SK-N-SH (cell line): ENCODE measurements around the gene COL3A1. TPM values are rescaled to one million over a fixed set of nuclear protein-coding genes. Genes with fewer than 3 reads are reported as not detected.

Experiments
- CTCF ChIA-PET: fragments of 300-600, 350-600 bp; formaldehyde crosslinking; extraction: SDS; loops from one replicate; lab custom pipeline; 2021; lab: Yijun Ruan, JAX
- POLR2A ChIA-PET: fragments of 350-600 bp; sonication (Branson Sonifier 250); formaldehyde crosslinking; extraction: SDS; loops from one replicate; lab custom pipeline; 2020; ENCODE audit warnings: antibody characterized with exemption, inconsistent platforms; lab: Yijun Ruan, JAX
- DNase-seq: peaks from one replicate; pipeline ENCODE4 v3.0.0; 2012
- H2AFZ ChIP-seq: fragments of 200-600 bp; sonication (generic); 2 replicates; pipeline ENCODE4 v1.8.1; 2016; ENCODE audit warnings: antibody characterized with exemption, mild to moderate bottlenecking, low read depth
- H3F3A ChIP-seq: fragments of 200-600 bp; sonication (generic); replicated peaks from 2 replicates; pipeline ENCODE3; 2016; ENCODE audit warnings: antibody characterized with exemption, mild to moderate bottlenecking; ENCODE audit not compliant: insufficient read depth
- H3K27ac ChIP-seq, 2 experiments: fragments of 200-500 bp in 1 of 2; fragments of 200-600 bp in 1 of 2; sonication (Bioruptor generic) in 1 of 2; sonication (generic), shearing (Covaris generic) in 1 of 2; 2 replicates each; pipeline versions ENCODE4 v1.5.1 to v1.6.1; 2014 to 2016; ENCODE audit warnings: low read depth in 2 of 2, inconsistent platforms in 1 of 2, low read length in 1 of 2, mild to moderate bottlenecking in 1 of 2, mixed read lengths in 1 of 2
- H3K27me3 ChIP-seq: fragments of 200-600 bp; sonication (generic), shearing (Covaris generic); 2 replicates; pipeline ENCODE4 v1.6.1; 2016; ENCODE audit warnings: mixed run types; ENCODE audit not compliant: insufficient read depth
- H3K36me3 ChIP-seq, 2 experiments: fragments of 200-500 bp in 1 of 2; fragments of 200-600 bp in 1 of 2; sonication (Bioruptor generic) in 1 of 2; sonication (generic) in 1 of 2; replicated peaks in 1 of 2; 2 replicates each; pipeline versions ENCODE3 to v1.5.1; 2014 to 2016; ENCODE audit warnings: low read length in 1 of 2, mild to moderate bottlenecking in 1 of 2; ENCODE audit not compliant: insufficient read depth in 2 of 2, control insufficient read depth in 1 of 2
- H3K4me1 ChIP-seq, 2 experiments: fragments of 200-500 bp in 1 of 2; fragments of 200-600 bp in 1 of 2; sonication (Bioruptor generic) in 1 of 2; sonication (generic), shearing (Covaris generic) in 1 of 2; 2 replicates each; pipeline versions ENCODE4 v1.5.1 to v1.6.1; 2014 to 2016; ENCODE audit warnings: low read depth in 1 of 2, low read length in 1 of 2, mixed run types in 1 of 2; ENCODE audit not compliant: insufficient read depth in 2 of 2, control insufficient read depth in 1 of 2
- H3K4me2 ChIP-seq: fragments of 200-600 bp; sonication (generic), shearing (Covaris generic); 2 replicates; pipeline ENCODE4 v1.6.1; 2017; ENCODE audit warnings: mixed run types
- H3K4me3 ChIP-seq, 2 experiments: fragments of 200-500 bp in 1 of 2; fragments of 200-600 bp in 1 of 2; sonication (Bioruptor generic) in 1 of 2; sonication (generic), shearing (Covaris generic) in 1 of 2; 2 replicates each; pipeline versions ENCODE4 v1.5.1 to v1.8.1; 2014 to 2016; ENCODE audit warnings: low read depth in 2 of 2, inconsistent platforms in 1 of 2, low read length in 1 of 2, mild to moderate bottlenecking in 1 of 2, mixed read lengths in 1 of 2, moderate library complexity in 1 of 2
- H3K79me2 ChIP-seq: fragments of 200-600 bp; sonication (generic); 2 replicates; pipeline ENCODE4 v1.8.1; 2017; ENCODE audit warnings: mild to moderate bottlenecking; ENCODE audit not compliant: insufficient read depth
- H3K9ac ChIP-seq: fragments of 200-600 bp; sonication (generic); 2 replicates; pipeline ENCODE4 v1.6.1; 2017; ENCODE audit warnings: mixed run types
- H3K9me2 ChIP-seq: fragments of 200-600 bp; sonication (generic); 2 replicates; pipeline ENCODE4 v1.6.1; 2017; ENCODE audit warnings: mixed run types
- H3K9me3 ChIP-seq: fragments of 200-600 bp; sonication (generic); 2 replicates; pipeline ENCODE4 v1.6.1; 2017; ENCODE audit warnings: mixed run types, mild to moderate bottlenecking, moderate library complexity
- H4K20me1 ChIP-seq: fragments of 200-600 bp; sonication (generic); 2 replicates; pipeline ENCODE4 v1.6.1; 2017; ENCODE audit warnings: mild to moderate bottlenecking, mixed run types; ENCODE audit not compliant: insufficient read depth
- EZH2phosphoT487 ChIP-seq: fragments of 200-600 bp; sonication (generic); IDR thresholded peaks from 2 replicates; pipeline ENCODE4 v1.6.1; 2017; ENCODE audit warnings: low read depth, mixed run types, mild to moderate bottlenecking, antibody characterized with exemption, moderate library complexity, borderline replicate concordance
- FOXJ3 ChIP-seq: sonication (generic); formaldehyde crosslinking; IDR thresholded peaks from 2 replicates; pipeline ENCODE4 v1.5.1; 2020; ENCODE audit warnings: mild to moderate bottlenecking, missing genetic modification reagents
- GABPA ChIP-seq: IDR thresholded peaks from 2 replicates; pipeline ENCODE4 v1.4.0; 2012; ENCODE audit warnings: low read depth, mild to moderate bottlenecking
- POLR2AphosphoS5 ChIP-seq: IDR thresholded peaks from 2 replicates; pipeline ENCODE4 v1.6.1; 2012; ENCODE audit warnings: low read depth, low read length
- RAD21 ChIP-seq: IDR thresholded peaks from 2 replicates; pipeline ENCODE4 v1.6.1; 2012; ENCODE audit warnings: mild to moderate bottlenecking, low read length
- RCOR1 ChIP-seq: fragments of 150-350 bp; IDR thresholded peaks from 2 replicates; pipeline ENCODE4 v1.6.1; 2017; ENCODE audit warnings: antibody characterized with exemption, low read length
- RFX5 ChIP-seq: IDR thresholded peaks from 2 replicates; pipeline ENCODE4 v1.6.1; 2012; ENCODE audit warnings: mild to moderate bottlenecking, improper control_type of control experiment, low read length
- RXRA ChIP-seq: IDR thresholded peaks from 2 replicates; pipeline ENCODE4 v1.4.0; 2012; ENCODE audit warnings: low read depth, mild to moderate bottlenecking, borderline replicate concordance
- SMC3 ChIP-seq: IDR thresholded peaks from 2 replicates; pipeline ENCODE4 v1.6.1; 2012; ENCODE audit warnings: low read depth, low read length, improper control_type of control experiment
- TAF1 ChIP-seq: IDR thresholded peaks from 2 replicates; pipeline ENCODE4 v1.6.1; 2012; ENCODE audit warnings: low read depth, mild to moderate bottlenecking, low read length, moderate library complexity, borderline replicate concordance
- TCF12 ChIP-seq: IDR thresholded peaks from 2 replicates; pipeline ENCODE4 v1.4.0; 2012
- TEAD4 ChIP-seq: IDR thresholded peaks from 2 replicates; pipeline ENCODE4 v1.4.0; 2012; ENCODE audit warnings: mild to moderate bottlenecking, borderline replicate concordance; ENCODE audit not compliant: insufficient read depth
- USF1 ChIP-seq: IDR thresholded peaks from 2 replicates; pipeline ENCODE4 v1.4.0; 2012; ENCODE audit warnings: low read depth, borderline replicate concordance
- USF2 ChIP-seq: fragments of 150-350 bp; IDR thresholded peaks from 2 replicates; pipeline ENCODE4 v1.6.1; 2017; ENCODE audit warnings: antibody characterized with exemption, low read length, low read depth, borderline replicate concordance
- WGBS: methylation state at CpG from one replicate; pipeline ENCODE4 v1.1.6; 2017; ENCODE audit warnings: low lambda C conversion rate; 5-methylcytosine and 5-hydroxymethylcytosine counted together
- polyA plus RNA-seq, 3 experiments: library from polyadenylated mRNA; depleted of rRNA; stranded (reverse); fragments of >200 nt; gene quantifications; 2 replicates each; pipeline ENCODE4 v1.2.3, GENCODE V29; 2012

The COL3A1 gene
- polyA plus RNA-seq, 1 of the 3 experiments (the other 2 are of a cell fraction), result 987 TPM

- Histone ChIP-seq H3K27ac (peak overlapping the region in 1 of 2 experiments; percentile 84; a peak in 2 of 4 replicates), H2AFZ (no peak overlapping the region), H3F3A (peaks cover 93% of the 10 kb centered on the region), H4K20me1 (no peaks in the 10 kb centered on the region), H3K9me3 (no peaks in the 10 kb centered on the region), H3K27me3 (no peaks in the 10 kb centered on the region), H3K36me3 (peaks cover 86 to 94% of the 10 kb centered on the region in 2 experiments), H3K4me3 (no peak overlapping the region), H3K9me2 (no peaks in the 10 kb centered on the region), H3K4me2 (no peak overlapping the region), H3K9ac (no peak overlapping the region), H3K79me2 (peaks cover 17% of the 10 kb centered on the region; the same call in 1 of the 2 replicates), H3K4me1 (peaks cover 0 to under 1% of the 10 kb centered on the region in 2 experiments; a peak in 2 of 4 replicates)
- TF ChIP-seq TCF12 (no peak), POLR2AphosphoS5 (0 out of 2 replicates have a peak, but pooled peaks have one; percentile 5)
- 94% methylated on average over 9 of the region's 9 CpGs for WGBS
- ChIA-PET CTCF (interaction anchor here (0.8 kb wide), 1 partner anchor 25 kb away, joined by 3 read pairs; no protein-coding TSS in a partner anchor), POLR2A (no interaction called here)
- no peak for DNase-seq
Observed at GRCh38 chr2:189008555-189009262, 34.5 kb downstream of the COL3A1 start.

DNA sequence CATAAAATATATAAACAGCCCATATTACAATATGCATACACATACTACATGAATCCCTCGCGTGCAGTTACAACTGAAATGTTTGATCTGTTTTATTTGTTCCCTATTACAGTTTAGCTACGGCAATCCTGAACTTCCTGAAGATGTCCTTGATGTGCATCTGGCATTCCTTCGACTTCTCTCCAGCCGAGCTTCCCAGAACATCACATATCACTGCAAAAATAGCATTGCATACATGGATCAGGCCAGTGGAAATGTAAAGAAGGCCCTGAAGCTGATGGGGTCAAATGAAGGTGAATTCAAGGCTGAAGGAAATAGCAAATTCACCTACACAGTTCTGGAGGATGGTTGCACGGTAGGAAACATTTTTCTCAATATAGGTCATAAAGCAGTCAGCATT lies 36.4 kb downstream of the COL3A1 start:
- no peaks in the 10 kb centered on the region for H3K27me3 ChIP-seq

GRCh38 chr2:189012351-189012750 lies 38.2 kb downstream of the COL3A1 start:
- 88% methylated on average over 1 of the region's 1 CpG for WGBS
- H3K36me3 ChIP-seq, result peaks cover 52 to 57% of the 10 kb centered on the region in 2 experiments

More for the DNA sequence above, 36.4 kb downstream of the COL3A1 start:
- Histone ChIP-seq H4K20me1 (no peaks in the 10 kb centered on the region), H3K9ac (no peak overlapping the region), H3K4me3 (no peak overlapping the region), H3K36me3 (peaks cover 68 to 75% of the 10 kb centered on the region in 2 experiments), H3K4me2 (no peak overlapping the region), H3K4me1 (peaks cover 0 to 19% of the 10 kb centered on the region in 2 experiments; a peak in 3 of 4 replicates), H3K9me2 (no peaks in the 10 kb centered on the region), H3F3A (peaks cover 93% of the 10 kb centered on the region), H3K9me3 (no peaks in the 10 kb centered on the region), H2AFZ (no peak overlapping the region), H3K79me2 (peaks cover 13% of the 10 kb centered on the region; the same call in 1 of the 2 replicates), H3K27ac (peak overlapping the region; percentile 3 to 84; a peak in 3 of 4 replicates)
- CTCF ChIA-PET, result no interaction called here
- TF ChIP-seq USF1 (no peak), USF2 (no peak), FOXJ3 (no peak)
- POLR2A ChIA-PET, result no interaction called here
- WGBS, result 92% methylated on average over 6 of the region's 6 CpGs
- DNase-seq, result no peak

More at GRCh38 chr2:189012351-189012750, 38.2 kb downstream of the COL3A1 start:
- Histone ChIP-seq H3K27ac (peak overlapping the region; percentile 56 to 84; a peak in 3 of 4 replicates), H3K4me1 (peaks cover 0 to 24% of the 10 kb centered on the region in 2 experiments; a peak in 3 of 4 replicates), H3K9me3 (no peaks in the 10 kb centered on the region), H3K9ac (no peak overlapping the region), H3K9me2 (no peaks in the 10 kb centered on the region), H3F3A (peaks cover 82% of the 10 kb centered on the region), H3K4me2 (no peak overlapping the region), H3K27me3 (no peaks in the 10 kb centered on the region), H3K4me3 (no peak overlapping the region), H4K20me1 (no peaks in the 10 kb centered on the region), H3K79me2 (peaks cover 5% of the 10 kb centered on the region; the same call in 1 of the 2 replicates), H2AFZ (no peak overlapping the region)
- ChIA-PET POLR2A (no interaction called here), CTCF (no interaction called here)
- DNase-seq, result no peak
- TF ChIP-seq RXRA, result no peak
- TF ChIP-seq RAD21, result no peak
- TF ChIP-seq TAF1, result no peak
- no peak for TF ChIP-seq TEAD4
- no peak for TF ChIP-seq GABPA
- TF ChIP-seq RFX5, result no peak
- TF ChIP-seq EZH2phosphoT487, result no peak
- no peak for TF ChIP-seq SMC3
- no peak for TF ChIP-seq RCOR1
